Measurements from ENCODE around the gene CARMIL1.

CARMIL1 gene

DNA sequence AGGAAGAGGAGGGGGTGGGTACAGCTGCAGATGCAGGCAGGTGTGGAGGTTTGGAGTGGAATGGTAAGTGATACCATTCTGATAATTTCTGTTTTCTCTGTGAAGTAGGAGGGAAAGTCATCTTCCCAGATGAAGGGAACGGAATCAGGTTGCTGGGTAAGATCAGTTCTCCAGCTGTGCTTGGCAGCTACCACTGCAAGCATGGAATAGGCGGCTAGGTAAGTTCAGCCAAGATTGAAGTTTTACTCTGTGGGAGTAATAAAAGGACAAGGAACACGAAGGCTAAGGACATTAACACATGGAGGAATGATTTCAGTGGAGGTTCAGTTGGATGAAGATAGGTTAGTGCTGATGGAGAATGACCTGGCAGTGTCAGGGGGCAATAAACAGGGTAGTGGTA is 128.3 kb downstream of the CARMIL1 start:
- no peak for DNase-seq (ENCODE audit: low spot score)

DNA sequence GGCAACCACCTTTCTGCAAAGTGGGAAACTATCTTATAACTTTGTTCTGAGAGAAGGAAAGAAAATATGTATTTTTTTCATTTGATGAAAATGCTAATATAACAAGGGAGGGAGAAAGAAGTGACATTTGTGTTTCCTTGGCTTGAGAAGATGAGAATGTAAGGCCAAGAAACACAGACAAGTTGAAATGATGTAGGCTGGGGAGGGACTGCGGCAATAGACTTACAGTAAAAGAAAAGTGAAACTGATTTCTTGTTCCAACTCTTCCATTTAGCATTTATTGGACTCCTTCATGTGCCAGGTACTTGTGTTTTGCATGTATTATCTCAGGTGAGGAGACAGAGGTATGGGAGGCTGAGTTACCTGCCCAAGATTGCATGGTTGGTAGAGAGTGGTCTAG is 130.9 kb downstream of the CARMIL1 start:
- no peak for DNase-seq (ENCODE audit: low spot score)

GRCh38 chr6:25411316-25411950 is 132.3 kb downstream of the CARMIL1 start:
- no peak for DNase-seq (ENCODE audit: low spot score)

DNA sequence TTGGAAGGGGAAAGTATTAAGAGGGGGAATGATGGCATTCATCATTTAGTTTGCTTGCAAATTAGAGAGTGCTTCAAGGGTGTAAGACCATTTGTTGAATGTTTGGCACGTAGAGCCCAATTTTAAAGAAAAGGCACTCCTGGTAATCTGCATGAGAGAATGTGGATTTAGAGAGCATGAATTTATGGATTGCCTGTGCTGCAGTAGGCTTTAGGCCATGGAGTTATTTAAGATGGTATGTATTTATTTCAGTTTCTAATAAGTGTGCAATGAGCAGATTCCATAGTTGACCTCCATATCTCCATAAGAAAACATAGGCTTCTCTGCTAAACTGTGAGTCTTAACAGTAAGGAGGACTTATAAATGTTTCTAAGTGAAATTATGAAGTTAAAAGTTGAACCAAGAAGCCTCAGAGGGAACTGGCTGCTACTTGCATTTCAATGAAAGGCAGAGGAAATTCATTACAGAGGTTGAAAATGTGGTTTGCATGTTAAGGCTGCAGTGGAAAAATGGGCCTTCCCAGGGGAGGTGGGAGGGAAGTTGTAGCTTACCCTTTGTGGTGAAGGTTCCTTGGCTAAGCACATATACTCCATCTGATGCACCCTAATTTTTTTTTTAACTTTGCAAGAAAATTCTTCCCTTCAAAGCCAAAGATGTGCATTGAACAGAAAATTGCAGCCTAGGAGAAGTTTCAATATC is 134.2 kb downstream of the CARMIL1 start:
- DNase-seq (ENCODE audit: low spot score) = no peak

GRCh38 chr6:25414168-25414567 is 135.0 kb downstream of the CARMIL1 start:
- DNase-seq (ENCODE audit: low spot score) = no peak

DNA sequence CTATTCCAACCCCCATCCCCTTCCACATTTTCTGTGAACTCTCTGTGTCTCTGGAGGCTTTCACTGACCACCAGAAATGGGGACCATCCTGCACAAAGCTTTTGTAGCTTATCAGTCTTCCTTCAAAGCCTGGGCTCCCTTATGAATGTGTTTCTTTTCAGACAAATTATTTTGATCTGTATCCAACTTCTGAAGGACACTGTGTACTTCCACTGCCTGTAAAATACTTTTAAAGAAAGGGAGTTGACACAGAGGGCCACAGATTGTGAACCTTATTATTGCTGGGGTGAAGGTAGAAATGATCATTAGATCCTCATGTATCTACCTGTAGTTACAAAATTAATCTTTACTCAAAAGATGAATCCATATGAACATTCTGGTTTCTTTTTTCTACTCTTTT is 135.6 kb downstream of the CARMIL1 start:
- DNase-seq (ENCODE audit: low spot score) = no peak

- DNase-seq (ENCODE audit: low spot score) = no peak
Observed at GRCh38 chr6:25415274-25415673, 136.1 kb downstream of the CARMIL1 start.

DNA sequence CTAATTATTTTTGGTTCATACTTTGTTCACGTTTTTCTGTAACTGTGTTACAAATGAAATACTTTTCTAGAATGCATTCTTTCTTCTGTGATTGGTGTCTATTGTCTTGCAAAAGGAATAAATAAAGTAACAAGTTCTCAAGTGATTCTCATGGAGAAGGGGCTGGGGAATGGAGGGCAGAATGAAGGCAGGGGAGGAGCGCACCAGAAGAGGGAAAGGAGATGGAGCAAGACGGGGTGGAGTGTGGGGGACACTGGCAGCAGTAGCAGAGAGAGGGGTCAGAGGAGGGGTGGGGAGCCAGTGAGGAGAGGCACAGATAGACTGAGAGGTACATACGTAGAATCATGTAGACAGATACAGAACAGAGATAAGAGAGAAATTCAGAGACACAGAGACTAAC is 136.5 kb downstream of the CARMIL1 start:
- no peak for DNase-seq (ENCODE audit: low spot score)

GRCh38 chr6:25417046-25417605 is 138.0 kb downstream of the CARMIL1 start:
- DNase-seq (ENCODE audit: low spot score) = no peak

DNA sequence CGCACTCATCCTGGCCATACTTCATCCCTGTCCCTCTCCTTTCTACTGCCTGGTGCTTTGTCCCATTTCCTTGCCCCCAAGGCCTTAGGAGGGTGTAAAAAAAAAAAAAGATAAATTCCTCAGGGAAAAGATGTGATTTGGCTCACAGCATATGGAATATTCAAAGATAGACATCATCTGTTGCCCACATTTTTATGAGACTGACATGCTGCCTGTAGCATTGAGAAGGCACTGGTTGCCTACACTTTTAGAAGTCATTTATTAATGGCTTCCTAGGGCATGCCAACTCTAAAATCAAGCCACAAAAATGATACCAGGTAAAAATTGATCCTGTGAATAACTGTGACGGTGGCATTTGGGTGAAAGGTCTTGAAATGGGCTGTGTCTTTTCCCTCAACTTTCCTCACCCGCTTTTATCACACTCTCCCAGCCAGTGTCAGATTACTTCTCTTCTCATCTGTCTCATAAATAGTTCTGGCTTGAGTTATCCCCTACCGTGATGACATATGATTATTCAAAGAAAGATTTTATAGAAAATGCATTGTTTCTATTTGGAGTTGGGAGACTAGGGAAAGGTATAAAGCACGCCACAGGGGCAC is 139.4 kb downstream of the CARMIL1 start:
- DNase-seq (ENCODE audit: low spot score) = no peak

- DNase-seq (ENCODE audit: low spot score) = no peak
Observed at GRCh38 chr6:25419879-25420278, 140.7 kb downstream of the CARMIL1 start.

- DNase-seq (ENCODE audit: low spot score) = no peak
Observed at GRCh38 chr6:25423358-25423757, 144.2 kb downstream of the CARMIL1 start.

- DNase-seq (ENCODE audit: low spot score) = no peak
Observed at GRCh38 chr6:25424303-25424702, 145.1 kb downstream of the CARMIL1 start.

DNA sequence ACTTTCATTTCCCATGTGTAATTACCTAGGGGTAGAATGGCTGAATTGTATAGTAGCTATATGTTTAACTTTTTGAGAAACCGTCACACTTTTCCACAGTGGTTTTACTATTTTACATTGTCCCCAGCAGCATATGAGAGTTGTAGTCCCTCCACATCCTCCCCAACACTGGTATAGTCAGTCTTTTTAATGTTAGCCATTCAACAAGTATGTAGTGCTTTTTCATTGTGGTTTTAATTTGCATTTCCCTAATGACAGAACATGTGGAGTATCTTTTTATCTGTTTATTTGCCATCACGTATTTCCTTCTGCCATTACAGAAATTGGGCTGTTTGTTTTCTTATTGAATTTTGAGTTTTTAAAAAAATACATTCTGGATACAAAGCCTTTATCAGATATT is 148.4 kb downstream of the CARMIL1 start:
- DNase-seq (ENCODE audit: low spot score) = no peak

DNA sequence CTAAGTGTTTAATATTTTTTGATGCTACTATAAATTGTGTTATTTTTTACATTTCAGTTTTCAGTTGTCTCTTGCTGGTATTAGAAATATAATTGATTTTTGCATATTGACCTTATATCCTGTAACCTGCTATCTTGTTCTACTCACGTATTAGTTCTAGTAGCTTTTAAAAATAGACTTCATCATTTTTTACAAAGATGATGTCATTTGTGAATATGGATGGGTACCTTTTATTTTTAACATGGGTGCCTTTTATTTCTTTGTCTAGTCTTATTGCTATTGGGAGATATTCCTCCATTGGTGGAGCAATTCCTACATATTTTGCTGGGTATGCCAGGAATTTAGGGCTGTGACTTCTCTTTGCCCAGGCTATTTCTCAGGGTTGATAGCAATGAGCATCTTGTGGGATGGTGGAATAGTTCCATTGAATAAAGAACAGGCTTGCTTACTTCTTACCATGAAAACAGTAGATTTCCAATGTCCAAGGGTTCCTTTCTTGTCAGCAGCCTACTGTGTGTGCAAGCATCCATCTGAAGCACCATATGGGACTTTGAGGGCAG is 149.7 kb downstream of the CARMIL1 start:
- no peak for DNase-seq (ENCODE audit: low spot score)

- DNase-seq (ENCODE audit: low spot score) = no peak
Observed at GRCh38 chr6:25431306-25431974, 152.3 kb downstream of the CARMIL1 start.

DNA sequence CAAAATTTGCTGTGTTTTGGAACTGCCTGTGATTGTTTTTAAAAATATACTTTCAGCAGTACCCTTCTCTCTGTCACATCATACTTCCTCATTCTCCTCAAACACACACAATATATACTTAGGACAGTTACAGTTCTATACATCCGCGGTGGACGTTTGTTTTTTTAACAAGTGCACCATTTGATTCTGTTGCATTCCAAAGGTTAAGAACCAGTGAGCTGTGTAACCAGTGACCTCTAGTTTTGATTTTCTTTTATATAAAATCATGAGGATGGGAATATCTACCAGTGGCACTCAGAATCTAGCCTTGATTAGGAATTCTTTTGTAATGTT is 152.8 kb downstream of the CARMIL1 start:
- no peak for DNase-seq (ENCODE audit: low spot score)

- no peak for DNase-seq (ENCODE audit: low spot score)
Observed at GRCh38 chr6:25434921-25435320, 155.7 kb downstream of the CARMIL1 start.

DNA sequence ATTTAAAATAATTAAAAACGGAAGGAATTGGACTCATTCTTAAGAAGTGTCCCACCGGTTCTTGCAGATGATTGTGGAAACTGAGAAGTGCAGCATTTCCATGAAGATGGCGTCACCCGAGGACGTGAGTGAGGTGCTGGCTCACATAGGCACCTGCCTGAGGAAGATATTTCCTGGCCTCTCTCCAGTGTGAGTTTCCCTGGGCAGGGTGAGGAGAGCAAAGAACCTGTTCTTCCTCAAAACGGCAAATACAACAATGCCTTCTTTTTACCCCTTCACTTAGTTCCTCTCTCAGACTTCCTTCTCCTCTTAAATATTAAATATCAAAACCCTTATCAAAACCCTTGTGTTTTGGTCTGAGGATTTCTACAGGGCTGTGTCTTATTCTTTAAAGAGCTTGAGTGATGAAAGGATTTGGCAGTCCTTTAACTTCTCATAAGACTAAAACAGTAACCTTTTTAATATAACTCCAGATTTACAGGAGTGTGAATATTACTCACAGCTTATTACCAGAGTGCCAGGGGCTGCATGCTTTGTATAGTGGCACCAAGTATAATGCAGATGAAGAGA is 156.3 kb downstream of the CARMIL1 start:
- no peak for DNase-seq (ENCODE audit: low spot score)

- no peak for DNase-seq (ENCODE audit: low spot score)
Observed at GRCh38 chr6:25436760-25437159, 157.6 kb downstream of the CARMIL1 start.

- no peak for DNase-seq (ENCODE audit: low spot score)
Observed at GRCh38 chr6:25439368-25439767, 160.2 kb downstream of the CARMIL1 start.

GRCh38 chr6:25441663-25442270 is 162.6 kb downstream of the CARMIL1 start:
- no peak for DNase-seq (ENCODE audit: low spot score)
